ENCODE data around the gene PSMD2.

PSMD2 gene

GRCh38 chr3:184357248-184358123, 58.4 kb downstream of the PSMD2 start:
- no peak for DNase-seq

- DNase-seq: no peak
These were observed 59.2 kb downstream of the PSMD2 start for GRCh38 chr3:184358124-184358767.

Measured in C1 segment of cervical spinal cord (tissue), 14 donors.